ENCODE measurements around the gene HNRNPUL1.
A peak's percentile ranks its signal among the peaks of the same experiment; 100 is the strongest.

Gene HNRNPUL1

GRCh38 chr19:41220811-41221210 lies 43.4 kb upstream of the HNRNPUL1 start:
- H3K36me3 ChIP-seq (replicated peaks): peaks cover 24% of the 10 kb centered on the region
- DNase-seq: no peak
- H3K4me3 ChIP-seq (ENCODE audit: low read depth, low read length): peak overlapping the region; percentile 80
- in situ Hi-C loops (cut with HindIII; ENCODE audit: low pct_ligation_motif_present, low sequenced_read_pairs): no loop called here
- TF ChIP-seq CTCF (IDR thresholded peaks at IDR 0.05; ENCODE audit: low read depth, low read length, missing control alignments): peak; percentile 1
- H3K27ac ChIP-seq: peak overlapping the region; percentile 70
- no peaks in the 10 kb centered on the region for H3K27me3 ChIP-seq (replicated peaks)

GRCh38 chr19:41221514-41222205 lies 42.5 kb upstream of the HNRNPUL1 start:
- Histone ChIP-seq H3K27ac (peak overlapping the region; percentile 16), H3K4me3 (ENCODE audit: low read depth, low read length) (peak overlapping the region; percentile 80), H3K27me3 (replicated peaks) (no peaks in the 10 kb centered on the region), H3K36me3 (replicated peaks) (peaks cover 30% of the 10 kb centered on the region)
- no peak for TF ChIP-seq CTCF (IDR thresholded peaks at IDR 0.05; ENCODE audit: low read depth, low read length, missing control alignments)
- DNase-seq: no peak
- in situ Hi-C loops (cut with HindIII; ENCODE audit: low pct_ligation_motif_present, low sequenced_read_pairs): no loop called here

- H3K36me3 ChIP-seq (replicated peaks): peaks cover 32% of the 10 kb centered on the region
- peak overlapping the region; percentile 16 for H3K27ac ChIP-seq
- TF ChIP-seq CTCF (IDR thresholded peaks at IDR 0.05; ENCODE audit: low read depth, low read length, missing control alignments): no peak
- H3K27me3 ChIP-seq (replicated peaks): no peaks in the 10 kb centered on the region
- in situ Hi-C loops (cut with HindIII; ENCODE audit: low pct_ligation_motif_present, low sequenced_read_pairs): no loop called here
- no peak for DNase-seq
- H3K4me3 ChIP-seq (ENCODE audit: low read depth, low read length): peak overlapping the region; percentile 16
Observed at GRCh38 chr19:41222240-41222639, 41.9 kb upstream of the HNRNPUL1 start.

- in situ Hi-C loops (cut with HindIII; ENCODE audit: low pct_ligation_motif_present, low sequenced_read_pairs): no loop called here
- no peak for TF ChIP-seq CTCF (IDR thresholded peaks at IDR 0.05; ENCODE audit: low read depth, low read length, missing control alignments)
- Histone ChIP-seq H3K36me3 (replicated peaks) (peaks cover 34% of the 10 kb centered on the region), H3K27me3 (replicated peaks) (no peaks in the 10 kb centered on the region), H3K27ac (peak overlapping the region; percentile 97), H3K4me3 (ENCODE audit: low read depth, low read length) (peak overlapping the region; percentile 12)
- DNase-seq: peak; percentile 89
Observed at GRCh38 chr19:41223431-41224234, 40.5 kb upstream of the HNRNPUL1 start.

GRCh38 chr19:41224632-41225031 lies 39.5 kb upstream of the HNRNPUL1 start:
- no peak for TF ChIP-seq CTCF (IDR thresholded peaks at IDR 0.05; ENCODE audit: low read depth, low read length, missing control alignments)
- H3K27ac ChIP-seq: peak overlapping the region; percentile 97

More at GRCh38 chr19:41224632-41225031, 39.5 kb upstream of the HNRNPUL1 start:
- Histone ChIP-seq H3K4me3 (ENCODE audit: low read depth, low read length) (no peak overlapping the region), H3K36me3 (replicated peaks) (peaks cover 35% of the 10 kb centered on the region), H3K27me3 (replicated peaks) (no peaks in the 10 kb centered on the region)
- in situ Hi-C loops (cut with HindIII; ENCODE audit: low pct_ligation_motif_present, low sequenced_read_pairs): no loop called here
- DNase-seq: no peak
